ENCODE measurements around the gene SIAH1. TPM values are rescaled to one million over a fixed set of nuclear protein-coding genes. Genes with fewer than 3 reads are reported as not detected.

Gene SIAH1
- total RNA-seq, 1 donor from 2014 or later, result 24.4 TPM

DNA sequence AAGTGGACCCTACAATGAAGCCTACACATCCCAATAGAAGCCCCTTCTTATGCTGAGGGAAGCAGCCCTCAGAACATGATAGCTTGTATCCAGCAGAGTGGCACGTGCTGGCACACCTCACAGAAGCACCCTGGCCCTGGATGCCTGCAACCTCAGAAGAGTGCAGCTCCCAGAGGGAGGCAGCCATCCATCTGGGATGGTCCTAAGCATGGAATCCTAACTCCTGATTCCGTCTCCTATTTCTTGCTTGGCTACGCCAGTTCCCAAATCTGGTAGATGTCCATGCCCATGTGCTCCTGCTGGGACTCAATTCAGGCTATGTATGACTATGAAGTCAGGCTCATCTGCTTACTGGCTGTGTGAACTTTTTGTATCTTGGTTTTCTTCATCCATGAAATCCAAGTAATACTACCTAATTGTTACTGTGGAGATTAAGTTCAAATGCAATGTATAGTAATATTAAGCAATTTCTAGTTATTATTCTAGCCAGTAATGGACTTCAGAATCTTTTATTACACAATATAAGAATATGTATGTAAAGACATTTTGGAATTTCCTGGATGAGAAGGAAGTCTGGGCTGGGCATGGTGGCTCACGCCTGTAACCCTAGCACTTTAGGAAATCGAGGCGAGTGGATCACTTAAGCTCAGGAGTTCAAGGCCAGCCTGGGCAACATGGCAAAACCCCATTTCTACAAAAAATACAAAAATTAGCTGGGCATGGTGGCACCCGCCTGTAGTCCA lies 32.4 kb downstream of the SIAH1 start:
- no peak overlapping the region for H3K27ac ChIP-seq (ENCODE audit: low read depth, low read length)
- Mint-ChIP-seq H3K9me3 (ENCODE audit: unreplicated experiment) (no peaks in the 10 kb centered on the region), H3K4me1 (ENCODE audit: low read depth, unreplicated experiment) (peaks cover 4% of the 10 kb centered on the region), H3K27me3 (ENCODE audit: low read depth, unreplicated experiment) (no peaks in the 10 kb centered on the region), H3K4me3 (ENCODE audit: unreplicated experiment) (no peak overlapping the region), H3K36me3 (ENCODE audit: low read depth, unreplicated experiment) (peaks cover 20% of the 10 kb centered on the region), H3K27ac (ENCODE audit: unreplicated experiment) (no peak overlapping the region)
- no peaks in the 10 kb centered on the region for H3K27me3 ChIP-seq (ENCODE audit: insufficient read depth, low read length)
- FAIRE-seq (no peak), DNase-seq (ENCODE audit: low read depth) (no peak)
- no peak overlapping the region for H3K4me2 ChIP-seq (ENCODE audit: low read length)
- peaks cover 32% of the 10 kb centered on the region for H4K20me1 ChIP-seq (ENCODE audit: insufficient read depth, low read length)
- H3K36me3 ChIP-seq (ENCODE audit: insufficient read depth, low read length), result peaks cover 27% of the 10 kb centered on the region
- no peak overlapping the region for H2AFZ ChIP-seq (ENCODE audit: low read depth, low read length)
- H3K9ac ChIP-seq (ENCODE audit: low read length), result no peak overlapping the region
- no peak overlapping the region for H3K4me3 ChIP-seq (ENCODE audit: insufficient read depth, low read depth, low read length)
- TF ChIP-seq EZH2 (IDR thresholded peaks at IDR 0.05; ENCODE audit: insufficient read depth, low read length), result no peak
- TF ChIP-seq CTCF (IDR thresholded peaks at IDR 0.05; ENCODE audit: insufficient read depth, low read depth, low read length), result no peak
- H3K79me2 ChIP-seq (ENCODE audit: insufficient read depth, low read length), result peaks cover 30% of the 10 kb centered on the region
- H3K9me3 ChIP-seq (ENCODE audit: insufficient read depth, low read depth, low read length), result no peaks in the 10 kb centered on the region
- H3K4me1 ChIP-seq (ENCODE audit: insufficient read depth, low read length), result no peaks in the 10 kb centered on the region

DNA sequence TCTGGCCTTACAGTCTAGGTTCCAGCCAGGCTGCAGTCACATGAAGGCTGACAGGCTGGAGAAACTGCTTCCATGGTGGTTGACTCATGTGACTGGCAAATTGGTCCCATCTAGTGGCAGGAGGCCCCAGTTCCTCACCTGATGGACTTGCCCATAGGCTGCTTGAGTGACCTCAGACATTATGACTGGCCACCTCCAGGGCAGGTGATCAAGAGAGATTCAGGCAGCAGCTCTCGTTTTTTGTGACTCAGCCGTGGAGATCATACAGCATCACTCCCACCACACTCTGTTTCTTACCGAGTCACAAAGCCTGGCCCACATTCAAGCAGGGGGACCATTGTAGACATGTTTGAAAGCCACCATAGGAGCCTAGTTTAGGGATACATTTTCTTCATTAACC lies 34.5 kb downstream of the SIAH1 start:
- DNase-seq (ENCODE audit: low read depth), result no peak
- Mint-ChIP-seq H3K27me3 (ENCODE audit: low read depth, unreplicated experiment) (no peaks in the 10 kb centered on the region), H3K9me3 (ENCODE audit: unreplicated experiment) (no peaks in the 10 kb centered on the region), H3K4me3 (ENCODE audit: unreplicated experiment) (no peak overlapping the region), H3K36me3 (ENCODE audit: low read depth, unreplicated experiment) (peaks cover 24% of the 10 kb centered on the region), H3K4me1 (ENCODE audit: low read depth, unreplicated experiment) (peaks cover 4% of the 10 kb centered on the region), H3K27ac (ENCODE audit: unreplicated experiment) (no peak overlapping the region)
- Histone ChIP-seq H3K4me3 (ENCODE audit: insufficient read depth, low read depth, low read length) (no peak overlapping the region), H3K4me2 (ENCODE audit: low read length) (no peak overlapping the region), H3K36me3 (ENCODE audit: insufficient read depth, low read length) (peaks cover 27% of the 10 kb centered on the region), H3K27ac (ENCODE audit: low read depth, low read length) (no peak overlapping the region), H3K79me2 (ENCODE audit: insufficient read depth, low read length) (peaks cover 13% of the 10 kb centered on the region), H4K20me1 (ENCODE audit: insufficient read depth, low read length) (peaks cover 18% of the 10 kb centered on the region), H2AFZ (ENCODE audit: low read depth, low read length) (no peak overlapping the region), H3K4me1 (ENCODE audit: insufficient read depth, low read length) (no peaks in the 10 kb centered on the region), H3K9me3 (ENCODE audit: insufficient read depth, low read depth, low read length) (no peaks in the 10 kb centered on the region), H3K9ac (ENCODE audit: low read length) (no peak overlapping the region), H3K27me3 (ENCODE audit: insufficient read depth, low read length) (no peaks in the 10 kb centered on the region)
- no peak for FAIRE-seq
- TF ChIP-seq CTCF (IDR thresholded peaks at IDR 0.05; ENCODE audit: insufficient read depth, low read depth, low read length) (no peak), EZH2 (IDR thresholded peaks at IDR 0.05; ENCODE audit: insufficient read depth, low read length) (no peak)

DNA sequence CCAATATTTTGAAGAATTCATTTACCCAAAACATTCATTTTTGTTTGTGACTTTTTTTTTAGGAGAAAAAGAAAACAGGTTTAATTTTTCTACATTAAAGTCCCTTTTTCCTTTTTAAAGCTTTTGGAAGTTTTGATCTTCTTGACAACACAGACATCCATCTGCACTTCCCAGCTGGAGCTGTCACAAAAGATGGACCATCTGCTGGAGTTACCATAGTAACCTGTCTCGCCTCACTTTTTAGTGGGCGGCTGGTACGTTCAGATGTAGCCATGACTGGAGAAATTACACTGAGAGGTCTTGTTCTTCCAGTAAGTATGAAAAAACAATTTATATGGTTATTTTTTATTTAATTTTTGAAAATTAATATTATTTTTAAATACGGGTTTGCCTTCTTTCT lies 37.2 kb downstream of the SIAH1 start:
- no peak for FAIRE-seq
- H3K9me3 ChIP-seq (ENCODE audit: insufficient read depth, low read depth, low read length), result no peaks in the 10 kb centered on the region
- Mint-ChIP-seq H3K27me3 (ENCODE audit: low read depth, unreplicated experiment) (no peaks in the 10 kb centered on the region), H3K4me1 (ENCODE audit: low read depth, unreplicated experiment) (no peaks in the 10 kb centered on the region), H3K36me3 (ENCODE audit: low read depth, unreplicated experiment) (peaks cover 29% of the 10 kb centered on the region), H3K27ac (ENCODE audit: unreplicated experiment) (no peak overlapping the region), H3K9me3 (ENCODE audit: unreplicated experiment) (no peaks in the 10 kb centered on the region), H3K4me3 (ENCODE audit: unreplicated experiment) (no peak overlapping the region)
- no peak overlapping the region for H3K4me2 ChIP-seq (ENCODE audit: low read length)
- no peak overlapping the region for H3K27ac ChIP-seq (ENCODE audit: low read depth, low read length)
- DNase-seq (ENCODE audit: low read depth), result no peak
- H2AFZ ChIP-seq (ENCODE audit: low read depth, low read length), result no peak overlapping the region
- peaks cover 9% of the 10 kb centered on the region for H3K79me2 ChIP-seq (ENCODE audit: insufficient read depth, low read length)
- H3K4me1 ChIP-seq (ENCODE audit: insufficient read depth, low read length), result no peaks in the 10 kb centered on the region
- peaks cover 22% of the 10 kb centered on the region for H3K36me3 ChIP-seq (ENCODE audit: insufficient read depth, low read length)
- H4K20me1 ChIP-seq (ENCODE audit: insufficient read depth, low read length), result peaks cover 9% of the 10 kb centered on the region
- H3K9ac ChIP-seq (ENCODE audit: low read length), result no peak overlapping the region
- H3K4me3 ChIP-seq (ENCODE audit: insufficient read depth, low read depth, low read length), result no peak overlapping the region
- H3K27me3 ChIP-seq (ENCODE audit: insufficient read depth, low read length), result no peaks in the 10 kb centered on the region
- no peak for TF ChIP-seq EZH2 (IDR thresholded peaks at IDR 0.05; ENCODE audit: insufficient read depth, low read length)
- TF ChIP-seq CTCF (IDR thresholded peaks at IDR 0.05; ENCODE audit: insufficient read depth, low read depth, low read length), result no peak
